ENCODE data around the gene STOX2.

DNA sequence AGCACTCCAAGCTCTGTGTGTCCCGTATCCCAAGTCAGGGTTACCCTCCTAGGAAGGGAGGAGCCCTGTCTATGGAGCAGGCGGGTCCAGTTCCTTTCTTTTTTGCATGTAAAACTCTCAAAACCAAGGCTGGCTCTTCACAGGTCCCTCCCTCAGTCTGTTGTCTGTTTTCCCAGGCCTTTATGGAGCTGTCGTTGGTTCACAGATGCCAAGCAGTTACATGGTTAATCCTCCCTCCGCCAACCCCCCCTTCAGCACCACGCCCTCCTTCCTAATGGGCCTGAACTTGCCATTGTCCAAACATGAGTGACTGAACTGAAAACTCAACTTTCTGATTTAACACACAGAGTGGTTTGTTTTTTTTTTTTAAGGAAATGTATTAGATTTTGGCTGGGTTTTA lies 148.3 kb downstream of the STOX2 start:
- TF ChIP-seq CTCF (IDR thresholded peaks at IDR 0.05; ENCODE audit: low read length) (no peak), EZH2 (IDR thresholded peaks at IDR 0.05; ENCODE audit: borderline replicate concordance, low read length) (no peak)

Measured in OCI-LY1 (cell line).